ENCODE data around the gene HSD17B8. TPM values are rescaled to one million over a fixed set of nuclear protein-coding genes. Genes with fewer than 3 reads are reported as not detected.

HSD17B8 gene
- total RNA-seq, 4 donors from 2014 or later: 39.3 to 49.5 (median 41.8) TPM

- no peak overlapping the region for H3K4me3 ChIP-seq (ENCODE audit: low read depth, poor library complexity, severe bottlenecking)
- WGBS, 2 donors: 58 to 74% methylated on average over 15 to 16 of the region's 16 CpGs
- no peak for TF ChIP-seq POLR2A (IDR thresholded peaks at IDR 0.05)
- TF ChIP-seq CTCF (IDR thresholded peaks at IDR 0.05): peak in 1 of 3 donors; percentile 37
- DNase-seq (ENCODE audit: low spot score in 2 of 2): no peak
- intact Hi-C loops (cut with DNase I; ENCODE audit: low total_unique reads): no loop called here
Measured at GRCh38 chr6:33172688-33173534, 31.5 kb upstream of the HSD17B8 start.

GRCh38 chr6:33173535-33174180 lies 30.8 kb upstream of the HSD17B8 start:
- WGBS, 2 donors: 72 to 73% methylated on average over 10 to 11 of the region's 11 CpGs
- intact Hi-C loops (cut with DNase I; ENCODE audit: low total_unique reads): no loop called here

GRCh38 chr6:33174784-33175183 lies 29.7 kb upstream of the HSD17B8 start:
- intact Hi-C loops (cut with DNase I; ENCODE audit: low total_unique reads): no loop called here
- H3K4me3 ChIP-seq (ENCODE audit: low read depth, poor library complexity, severe bottlenecking): no peak overlapping the region
- 80 to 82% methylated on average over 4 of the region's 4 CpGs for WGBS, 2 donors
- no peak for TF ChIP-seq CTCF (IDR thresholded peaks at IDR 0.05)
- TF ChIP-seq POLR2A (IDR thresholded peaks at IDR 0.05): no peak
- DNase-seq (ENCODE audit: low spot score in 2 of 2): no peak

More at GRCh38 chr6:33173535-33174180, 30.8 kb upstream of the HSD17B8 start:
- no peak for TF ChIP-seq POLR2A (IDR thresholded peaks at IDR 0.05)
- TF ChIP-seq CTCF (IDR thresholded peaks at IDR 0.05): no peak
- no peak overlapping the region for H3K4me3 ChIP-seq (ENCODE audit: low read depth, poor library complexity, severe bottlenecking)
- no peak for DNase-seq (ENCODE audit: low spot score in 2 of 2)

GRCh38 chr6:33175436-33176069 lies 28.9 kb upstream of the HSD17B8 start:
- TF ChIP-seq POLR2A (IDR thresholded peaks at IDR 0.05) (no peak), CTCF (IDR thresholded peaks at IDR 0.05) (no peak)
- H3K4me3 ChIP-seq (ENCODE audit: low read depth, poor library complexity, severe bottlenecking): no peak overlapping the region
- intact Hi-C loops (cut with DNase I; ENCODE audit: low total_unique reads): no loop called here
- no peak for DNase-seq (ENCODE audit: low spot score in 2 of 2)
- WGBS, 2 donors: 72 to 86% methylated on average over 10 of the region's 10 CpGs

GRCh38 chr6:33176906-33177305 lies 27.5 kb upstream of the HSD17B8 start:
- no peak for DNase-seq (ENCODE audit: low spot score in 2 of 2)
- H3K4me3 ChIP-seq (ENCODE audit: low read depth, poor library complexity, severe bottlenecking): no peak overlapping the region
- intact Hi-C loops (cut with DNase I; ENCODE audit: low total_unique reads): no loop called here
- TF ChIP-seq POLR2A (IDR thresholded peaks at IDR 0.05): no peak
- no peak for TF ChIP-seq CTCF (IDR thresholded peaks at IDR 0.05)
- 93% methylated on average over 7 of the region's 7 CpGs for WGBS, 2 donors

Measured in lower leg skin (tissue), 4 donors.